Coronary artery (tissue), 2 donors: ENCODE data around the gene LRRC28.

Source experiments
- DNase-seq: peaks from one replicate; pipeline ENCODE4 v3.0.0-alpha.2; 2017; ENCODE audit warnings: low spot score
- H3K27ac ChIP-seq, 2 donors: fragments of 200-600 bp; sonication (generic); one replicate each; pipeline ENCODE4 v1.5.1; 2016 to 2019
- H3K4me3 ChIP-seq: fragments of 200-600 bp; sonication (generic); 2 replicates; pipeline ENCODE4 v1.5.1; 2016; ENCODE audit warnings: mild to moderate bottlenecking, moderate library complexity
- CTCF ChIP-seq: fragments of 200-600 bp; sonication (generic); IDR thresholded peaks from one replicate; pipeline ENCODE4 v1.5.1; 2019; ENCODE audit warnings: antibody characterized with exemption

LRRC28 gene

DNA sequence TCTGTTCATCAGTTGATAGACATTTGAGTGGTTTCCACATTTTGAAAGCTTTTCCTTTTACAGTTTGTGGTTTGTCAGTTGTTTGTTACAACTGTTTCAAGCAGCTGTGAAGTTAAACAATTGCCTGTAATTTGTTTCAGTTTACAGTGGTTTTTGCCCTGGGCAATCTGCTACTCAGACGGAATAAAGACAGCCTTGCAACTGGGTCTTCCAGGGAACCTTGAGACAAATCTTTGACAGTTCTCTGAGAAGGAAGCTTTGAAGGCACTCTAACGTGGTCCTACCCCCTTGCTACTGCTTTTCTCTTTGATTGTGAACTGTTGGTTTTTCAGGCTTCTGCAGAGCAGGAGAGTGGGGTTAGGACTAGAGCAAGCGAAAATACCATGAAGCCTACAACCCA, 28.0 kb downstream of the LRRC28 start:
- H3K4me3 ChIP-seq = no peak overlapping the region
- H3K27ac ChIP-seq = no peak overlapping the region
- DNase-seq = no peak
- no peak for TF ChIP-seq CTCF

DNA sequence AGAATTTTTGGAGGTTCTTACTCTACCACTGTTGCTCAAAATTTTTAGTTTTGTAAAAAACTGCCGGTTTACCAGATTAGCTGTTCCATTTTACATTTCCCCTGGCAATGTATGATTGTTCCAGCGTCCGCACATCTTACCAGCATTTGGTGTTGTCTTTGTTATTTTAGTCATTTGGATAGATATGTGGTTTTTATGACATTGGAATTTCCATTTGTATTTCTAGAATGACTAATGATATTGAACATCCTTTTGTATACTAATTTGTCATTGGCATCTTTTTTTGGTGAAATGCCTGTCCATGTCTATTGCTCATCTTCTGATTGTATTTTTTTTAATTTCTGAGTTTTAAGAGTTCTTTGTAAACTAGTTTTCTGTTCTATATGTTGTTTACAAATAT, 28.5 kb downstream of the LRRC28 start:
- TF ChIP-seq CTCF = no peak
- DNase-seq = no peak
- no peak overlapping the region for H3K4me3 ChIP-seq
- no peak overlapping the region for H3K27ac ChIP-seq

- no peak for DNase-seq
Observed at GRCh38 chr15:99282121-99282520, 30.8 kb downstream of the LRRC28 start.

DNA sequence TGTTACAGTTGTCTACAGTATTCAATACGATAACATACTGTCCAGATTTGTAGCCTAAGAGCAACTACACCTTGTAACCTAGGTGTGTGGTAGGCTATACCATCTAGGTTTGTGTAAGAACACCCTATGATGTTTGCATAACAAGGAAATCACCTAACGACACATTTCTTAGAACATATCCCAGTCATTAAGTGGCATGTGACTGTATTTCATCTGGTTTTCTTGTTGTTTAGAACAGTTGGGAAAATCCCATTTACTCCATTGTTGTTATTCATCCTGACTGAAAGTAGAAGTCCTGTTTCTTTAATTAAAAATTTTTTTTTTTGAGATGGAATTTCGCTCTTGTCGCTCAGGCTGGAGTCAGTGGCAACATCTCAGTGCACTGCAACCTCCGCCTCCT, 31.3 kb downstream of the LRRC28 start:
- no peak for TF ChIP-seq CTCF
- H3K27ac ChIP-seq = no peak overlapping the region
- no peak for DNase-seq
- H3K4me3 ChIP-seq = no peak overlapping the region

More at GRCh38 chr15:99282121-99282520, 30.8 kb downstream of the LRRC28 start:
- H3K27ac ChIP-seq = no peak overlapping the region
- H3K4me3 ChIP-seq = no peak overlapping the region
- no peak for TF ChIP-seq CTCF

- DNase-seq = no peak
- Histone ChIP-seq H3K4me3 (no peak overlapping the region), H3K27ac (no peak overlapping the region)
- TF ChIP-seq CTCF = no peak
Observed at GRCh38 chr15:99283717-99284116, 32.4 kb downstream of the LRRC28 start.

GRCh38 chr15:99291643-99292042, 40.4 kb downstream of the LRRC28 start:
- DNase-seq = no peak
- no peak for TF ChIP-seq CTCF
- Histone ChIP-seq H3K27ac (no peak overlapping the region), H3K4me3 (no peak overlapping the region)

GRCh38 chr15:99295840-99296239, 44.6 kb downstream of the LRRC28 start:
- Histone ChIP-seq H3K27ac (peak overlapping the region in 1 of 2 donors; percentile 49), H3K4me3 (no peak overlapping the region)
- DNase-seq = no peak
- no peak for TF ChIP-seq CTCF
